DMS153 (cell line): Measurements from ENCODE around the gene NXPE2.

Experiments
- DNase-seq: peaks from one replicate; lab custom pipeline; 2025; lab: John Stamatoyannopoulos, UW

The NXPE2 gene

DNA sequence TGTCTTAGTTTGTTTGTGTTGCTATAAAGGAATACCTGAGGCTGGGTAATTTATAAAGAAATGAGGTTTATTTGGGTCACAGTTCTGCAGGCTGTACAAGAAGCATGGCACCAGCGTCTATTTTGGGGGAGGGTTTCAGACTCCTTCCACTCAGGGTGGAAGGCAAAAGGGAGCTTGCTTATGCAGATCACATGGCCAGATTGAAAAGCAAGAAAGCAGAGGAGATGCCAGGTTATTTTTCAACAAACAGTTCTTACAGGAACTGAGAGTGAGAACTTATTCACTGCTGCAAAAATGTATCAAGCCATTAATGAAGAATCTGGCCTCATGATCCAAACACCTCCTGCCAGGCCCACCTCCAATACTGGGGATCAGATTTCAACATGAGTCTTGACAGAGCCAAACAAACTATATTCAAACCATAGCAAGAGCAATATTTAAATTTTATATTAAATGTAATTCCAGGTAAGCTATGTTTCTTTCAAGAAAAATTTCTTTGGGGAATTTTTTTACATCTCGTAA is 66.9 kb downstream of the NXPE2 start:
- no peak for DNase-seq

DNA sequence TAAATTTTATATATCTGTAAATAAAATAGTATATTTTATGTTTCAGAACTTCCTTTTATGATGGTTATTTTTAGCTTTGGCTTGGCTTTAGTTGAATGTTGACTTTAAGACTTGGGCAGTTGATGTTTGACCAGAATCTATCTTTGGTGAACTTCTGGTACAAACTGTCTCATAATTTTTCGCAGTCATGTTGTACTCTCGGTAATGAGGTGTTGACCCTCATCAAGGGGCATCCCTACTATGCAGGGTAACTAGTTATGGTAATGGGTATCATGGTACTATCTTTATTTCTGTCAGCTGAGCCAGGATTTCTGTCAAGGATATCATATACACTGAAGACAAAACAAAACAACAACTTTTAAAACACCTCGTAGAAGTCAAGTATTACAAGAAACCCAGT is 67.7 kb downstream of the NXPE2 start:
- DNase-seq = no peak
